ENCODE measurements around the gene HOXA9.

Gene HOXA9

GRCh38 chr7:27169658-27170425 lies 4.5 kb upstream of the HOXA9 start:
- H3K9me3 Mint-ChIP-seq: no peaks in the 10 kb centered on the region
- H3K36me3 Mint-ChIP-seq (ENCODE audit: low read depth): peaks cover 2% of the 10 kb centered on the region
- no peak overlapping the region for H3K4me3 Mint-ChIP-seq
- peaks cover 72% of the 10 kb centered on the region for H3K27me3 Mint-ChIP-seq (ENCODE audit: low read depth)
- H3K27ac Mint-ChIP-seq: no peak overlapping the region
- H3K4me1 Mint-ChIP-seq (ENCODE audit: low read depth): peaks cover 7% of the 10 kb centered on the region

GRCh38 chr7:27168265-27168947 lies 3.1 kb upstream of the HOXA9 start:
- no peaks in the 10 kb centered on the region for H3K9me3 Mint-ChIP-seq
- H3K36me3 Mint-ChIP-seq (ENCODE audit: low read depth): peaks cover 2% of the 10 kb centered on the region
- H3K4me3 Mint-ChIP-seq: no peak overlapping the region
- H3K27ac Mint-ChIP-seq: peak overlapping the region; percentile 77
- peaks cover 7% of the 10 kb centered on the region for H3K4me1 Mint-ChIP-seq (ENCODE audit: low read depth)
- H3K27me3 Mint-ChIP-seq (ENCODE audit: low read depth): peaks cover 83% of the 10 kb centered on the region

GRCh38 chr7:27167916-27168264 lies 2.6 kb upstream of the HOXA9 start:
- peaks cover 2% of the 10 kb centered on the region for H3K36me3 Mint-ChIP-seq (ENCODE audit: low read depth)
- H3K27me3 Mint-ChIP-seq (ENCODE audit: low read depth): peaks cover 88% of the 10 kb centered on the region
- H3K4me3 Mint-ChIP-seq: no peak overlapping the region
- H3K4me1 Mint-ChIP-seq (ENCODE audit: low read depth): peaks cover 7% of the 10 kb centered on the region
- H3K27ac Mint-ChIP-seq: peak overlapping the region; percentile 26
- no peaks in the 10 kb centered on the region for H3K9me3 Mint-ChIP-seq

- H3K9me3 Mint-ChIP-seq: no peaks in the 10 kb centered on the region
- peaks cover 2% of the 10 kb centered on the region for H3K36me3 Mint-ChIP-seq (ENCODE audit: low read depth)
- no peak overlapping the region for H3K4me3 Mint-ChIP-seq
- peak overlapping the region; percentile 34 for H3K27ac Mint-ChIP-seq
- peaks cover 91% of the 10 kb centered on the region for H3K27me3 Mint-ChIP-seq (ENCODE audit: low read depth)
- H3K4me1 Mint-ChIP-seq (ENCODE audit: low read depth): peaks cover 5% of the 10 kb centered on the region
Measured at GRCh38 chr7:27166531-27167505, 1.5 kb upstream of the HOXA9 start.

DNA sequence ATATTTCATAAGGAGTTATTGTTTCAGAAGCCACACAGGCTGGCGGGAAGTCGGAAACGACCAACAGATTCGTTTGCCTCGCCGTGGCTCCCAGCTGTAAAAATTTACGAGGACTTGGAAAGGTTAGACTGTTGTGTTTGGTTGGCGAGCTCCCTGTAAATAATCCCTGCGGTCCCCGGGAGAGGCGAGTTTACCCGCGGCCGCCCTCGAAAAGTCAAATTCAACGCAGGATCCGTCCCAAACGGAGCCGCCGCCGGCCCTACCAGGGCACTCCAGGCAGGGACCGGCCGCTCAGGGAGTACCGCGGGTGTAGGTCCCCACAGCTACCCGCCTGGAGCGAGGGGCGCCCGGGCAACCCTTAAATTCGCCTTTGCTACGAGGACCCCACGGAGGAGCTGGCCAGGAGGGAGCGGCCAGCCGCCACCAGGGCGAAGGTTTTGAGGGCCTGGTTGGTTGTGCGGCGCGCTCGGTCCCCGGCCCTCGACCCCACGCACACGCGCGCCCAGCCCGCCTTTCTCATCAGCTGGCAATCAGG lies 726 bp upstream of the HOXA9 start:
- no peak overlapping the region for H3K4me3 Mint-ChIP-seq
- peaks cover 5% of the 10 kb centered on the region for H3K4me1 Mint-ChIP-seq (ENCODE audit: low read depth)
- peaks cover 2% of the 10 kb centered on the region for H3K36me3 Mint-ChIP-seq (ENCODE audit: low read depth)
- peaks cover 87% of the 10 kb centered on the region for H3K27me3 Mint-ChIP-seq (ENCODE audit: low read depth)
- peak overlapping the region; percentile 36 for H3K27ac Mint-ChIP-seq
- no peaks in the 10 kb centered on the region for H3K9me3 Mint-ChIP-seq

DNA sequence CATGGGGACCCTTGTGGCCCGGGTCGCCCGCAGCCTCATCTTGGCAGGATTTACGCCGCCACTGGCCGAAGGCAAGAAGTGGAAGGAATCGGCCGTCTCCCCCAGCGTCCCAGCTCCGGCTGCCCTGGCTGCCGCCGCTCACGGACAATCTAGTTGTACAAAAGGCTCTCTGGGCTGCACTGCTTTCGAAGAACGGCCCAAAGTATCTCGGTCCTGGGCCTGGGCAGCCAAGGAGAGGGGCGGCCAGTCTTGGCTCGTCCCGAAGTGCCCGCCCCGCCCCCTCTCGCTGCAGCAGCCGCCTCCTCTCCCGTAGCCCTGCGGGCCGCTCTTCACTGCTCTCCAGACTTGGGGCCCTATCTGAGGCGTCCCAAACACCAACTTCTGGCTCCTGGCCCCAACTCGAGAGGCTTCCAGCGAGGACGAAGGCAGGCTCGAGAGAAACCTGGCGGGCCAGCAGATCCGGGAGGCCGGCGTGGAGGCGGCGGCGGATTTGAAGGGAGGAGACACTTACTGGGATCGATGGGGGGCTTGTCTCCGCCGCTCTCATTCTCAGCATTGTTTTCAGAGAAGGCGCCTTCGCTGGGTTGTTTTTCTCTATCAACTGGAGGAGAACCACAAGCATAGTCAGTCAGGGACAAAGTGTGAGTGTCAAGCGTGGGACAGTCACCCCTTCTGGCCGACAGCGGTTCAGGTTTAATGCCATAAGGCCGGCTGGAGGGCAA lies 809 bp downstream of the HOXA9 start:
- peak overlapping the region; percentile 54 for H3K27ac Mint-ChIP-seq
- H3K4me3 Mint-ChIP-seq: no peak overlapping the region
- peaks cover 7% of the 10 kb centered on the region for H3K4me1 Mint-ChIP-seq (ENCODE audit: low read depth)
- no peaks in the 10 kb centered on the region for H3K9me3 Mint-ChIP-seq
- peaks cover 87% of the 10 kb centered on the region for H3K27me3 Mint-ChIP-seq (ENCODE audit: low read depth)
- peaks cover 2% of the 10 kb centered on the region for H3K36me3 Mint-ChIP-seq (ENCODE audit: low read depth)

DNA sequence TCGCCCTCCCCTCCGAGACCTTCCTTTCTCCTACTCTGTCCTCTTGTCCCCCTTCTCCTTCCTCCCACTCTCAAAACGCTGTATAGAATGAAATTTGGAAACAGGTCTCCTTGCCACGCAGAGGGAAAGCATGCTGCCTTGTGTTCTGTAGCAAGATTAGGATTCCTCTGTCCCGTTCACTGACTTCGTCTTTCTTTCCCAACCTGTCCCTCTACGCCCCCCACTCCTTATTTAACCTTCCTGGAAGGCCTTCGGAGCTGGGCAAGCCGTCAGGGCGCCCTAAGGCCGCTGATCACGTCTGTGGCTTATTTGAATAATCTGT lies 1.3 kb downstream of the HOXA9 start:
- peaks cover 7% of the 10 kb centered on the region for H3K4me1 Mint-ChIP-seq (ENCODE audit: low read depth)
- H3K27ac Mint-ChIP-seq: peak overlapping the region; percentile 54
- peaks cover 2% of the 10 kb centered on the region for H3K36me3 Mint-ChIP-seq (ENCODE audit: low read depth)
- no peak overlapping the region for H3K4me3 Mint-ChIP-seq
- H3K27me3 Mint-ChIP-seq (ENCODE audit: low read depth): peaks cover 90% of the 10 kb centered on the region
- no peaks in the 10 kb centered on the region for H3K9me3 Mint-ChIP-seq

GRCh38 chr7:27163288-27164044 lies 1.9 kb downstream of the HOXA9 start:
- H3K27ac Mint-ChIP-seq: peak overlapping the region; percentile 54
- H3K27me3 Mint-ChIP-seq (ENCODE audit: low read depth): peaks cover 90% of the 10 kb centered on the region
- no peaks in the 10 kb centered on the region for H3K9me3 Mint-ChIP-seq
- H3K4me1 Mint-ChIP-seq (ENCODE audit: low read depth): peaks cover 2% of the 10 kb centered on the region
- no peak overlapping the region for H3K4me3 Mint-ChIP-seq
- H3K36me3 Mint-ChIP-seq (ENCODE audit: low read depth): no peaks in the 10 kb centered on the region

- H3K4me1 Mint-ChIP-seq (ENCODE audit: low read depth): peaks cover 5% of the 10 kb centered on the region
- H3K36me3 Mint-ChIP-seq (ENCODE audit: low read depth): peaks cover 3% of the 10 kb centered on the region
- H3K9me3 Mint-ChIP-seq: no peaks in the 10 kb centered on the region
- no peak overlapping the region for H3K4me3 Mint-ChIP-seq
- H3K27me3 Mint-ChIP-seq (ENCODE audit: low read depth): peaks cover 90% of the 10 kb centered on the region
- H3K27ac Mint-ChIP-seq: no peak overlapping the region
Measured at GRCh38 chr7:27162561-27163287, 2.6 kb downstream of the HOXA9 start.

DNA sequence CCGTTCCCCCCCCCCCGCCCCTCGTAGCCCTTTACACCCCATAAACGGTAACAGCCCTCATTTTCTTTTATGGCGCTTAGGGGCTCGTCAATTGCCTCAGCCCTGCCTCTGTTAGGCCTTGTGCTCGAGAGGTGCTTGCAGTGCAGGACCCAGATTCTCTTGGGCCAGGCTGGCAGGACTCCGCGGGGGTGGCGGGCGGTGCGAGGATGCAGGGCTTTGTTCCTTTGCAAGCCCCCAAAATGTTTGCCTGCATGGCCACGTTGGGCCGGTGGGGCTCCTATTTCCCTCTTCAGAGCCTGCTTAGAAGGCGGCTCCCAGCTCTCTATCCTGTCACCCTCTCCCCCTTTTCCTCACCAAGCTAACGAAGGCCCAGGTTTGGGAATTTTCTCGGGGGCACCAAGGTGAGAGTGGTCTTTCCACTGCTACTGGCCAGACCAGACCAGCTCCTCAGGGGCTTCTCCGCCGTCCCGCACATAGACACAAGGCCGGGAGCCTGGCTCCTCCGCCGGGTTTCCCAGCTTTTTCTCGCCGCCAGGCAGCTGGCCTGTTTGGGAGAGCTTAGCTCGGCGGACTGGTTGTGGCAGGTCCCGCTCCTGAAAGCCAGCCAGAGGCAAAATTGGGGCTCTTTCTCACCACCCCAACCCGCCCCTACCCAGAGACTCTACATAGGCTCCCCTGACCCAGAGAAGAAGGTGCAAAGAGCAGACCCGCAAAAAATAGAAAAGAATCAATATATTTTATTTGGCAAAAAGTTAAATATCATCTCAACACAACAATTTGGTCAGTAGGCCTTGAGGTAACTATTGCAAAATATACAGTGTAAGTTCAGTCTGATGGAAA lies 3.4 kb downstream of the HOXA9 start:
- Mint-ChIP-seq H3K9me3 (no peaks in the 10 kb centered on the region), H3K27me3 (ENCODE audit: low read depth) (peaks cover 90% of the 10 kb centered on the region), H3K4me3 (no peak overlapping the region), H3K36me3 (ENCODE audit: low read depth) (peaks cover 3% of the 10 kb centered on the region), H3K4me1 (ENCODE audit: low read depth) (peaks cover 5% of the 10 kb centered on the region), H3K27ac (no peak overlapping the region)

- H3K27me3 Mint-ChIP-seq (ENCODE audit: low read depth): peaks cover 90% of the 10 kb centered on the region
- peaks cover 5% of the 10 kb centered on the region for H3K4me1 Mint-ChIP-seq (ENCODE audit: low read depth)
- peaks cover 3% of the 10 kb centered on the region for H3K36me3 Mint-ChIP-seq (ENCODE audit: low read depth)
- H3K9me3 Mint-ChIP-seq: no peaks in the 10 kb centered on the region
- H3K27ac Mint-ChIP-seq: no peak overlapping the region
- peak overlapping the region; percentile 54 for H3K4me3 Mint-ChIP-seq
Measured at GRCh38 chr7:27161214-27161720, 4.1 kb downstream of the HOXA9 start.

DNA sequence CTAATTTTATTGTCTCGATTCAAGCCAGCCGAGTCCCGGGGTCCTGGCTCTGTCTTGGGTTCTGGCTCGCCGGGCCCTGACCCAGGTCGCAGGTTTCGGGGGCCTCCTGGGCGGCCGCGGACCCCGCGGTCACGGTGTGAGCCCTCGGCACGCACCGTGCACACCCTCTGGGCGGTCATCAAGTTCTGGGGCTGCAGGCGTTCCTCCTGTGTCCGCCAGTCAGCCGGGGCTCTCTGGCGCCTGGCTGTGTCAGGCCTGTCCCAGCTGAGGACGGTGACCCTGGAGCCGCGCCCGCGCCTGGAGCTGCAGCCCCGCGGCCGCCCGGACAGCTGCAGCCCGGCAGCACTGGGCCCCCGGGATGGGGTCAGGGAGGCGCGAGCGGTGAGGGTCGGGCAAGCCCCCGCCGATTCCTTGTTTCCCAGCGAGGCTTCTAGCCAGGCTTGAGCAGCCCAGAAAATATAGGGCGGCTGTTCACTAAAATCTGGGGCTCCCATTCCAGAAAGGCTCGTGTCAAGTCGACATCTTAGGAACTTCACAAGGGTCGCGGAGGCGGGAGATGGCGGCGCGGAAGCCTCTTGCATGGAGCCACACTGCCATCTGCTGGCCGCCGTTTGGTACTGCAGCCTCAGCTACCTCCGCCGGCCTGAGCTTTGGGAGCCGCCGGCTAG lies 4.7 kb downstream of the HOXA9 start:
- Mint-ChIP-seq H3K27ac (no peak overlapping the region), H3K4me3 (peak overlapping the region; percentile 54), H3K27me3 (ENCODE audit: low read depth) (peaks cover 88% of the 10 kb centered on the region), H3K4me1 (ENCODE audit: low read depth) (peaks cover 5% of the 10 kb centered on the region), H3K36me3 (ENCODE audit: low read depth) (peaks cover 3% of the 10 kb centered on the region), H3K9me3 (no peaks in the 10 kb centered on the region)
